ENCODE results near the gene RASSF1. TPM values are rescaled to one million over a fixed set of nuclear protein-coding genes. Genes with fewer than 3 reads are reported as not detected.

Gene RASSF1
- total and polyA plus RNA-seq, 10 of the 15 experiments (the other 5 are each of a cell fraction or from before 2014, with no cell fraction given), result 4.4 to 59.6 (median 37.2) TPM

- no peak for TF ChIP-seq MTA2 (IDR thresholded peaks at IDR 0.05; ENCODE audit: low read depth)
- TF ChIP-seq EED (IDR thresholded peaks at IDR 0.05; ENCODE audit: low read depth), result no peak
- no peak for TF ChIP-seq DPF2 (IDR thresholded peaks at IDR 0.05)
- no peak for TF ChIP-seq ETV6 (conservative IDR thresholded peaks at IDR 0.05 in 1 of 2, IDR thresholded peaks at IDR 0.05 in 1 of 2; ENCODE audit: borderline replicate concordance in 1 of 2, low read depth in 1 of 2)
- TF ChIP-seq NFIC (IDR thresholded peaks at IDR 0.05; ENCODE audit: low read depth, low read length), result no peak
- TF ChIP-seq SUPT20H (IDR thresholded peaks at IDR 0.05; ENCODE audit: borderline replicate concordance, control insufficient read depth, low read depth, low read length), result no peak
- peak; percentile 82 for TF ChIP-seq CBFB (IDR thresholded peaks at IDR 0.05; ENCODE audit: low read depth)
- TF ChIP-seq NFYB (IDR thresholded peaks at IDR 0.05; ENCODE audit: insufficient read depth, low read depth, low read length), result no peak
- TF ChIP-seq ZBTB33 (IDR thresholded peaks at IDR 0.05), result no peak
- TF ChIP-seq RAD51 (IDR thresholded peaks at IDR 0.05), result no peak
- TF ChIP-seq PAX8 (IDR thresholded peaks at IDR 0.05), result no peak
- no peak for TF ChIP-seq SMAD1 (IDR thresholded peaks at IDR 0.05; ENCODE audit: low read depth, partially characterized antibody)
- no peak for TF ChIP-seq KDM1A (IDR thresholded peaks at IDR 0.05; ENCODE audit: borderline replicate concordance)
- TF ChIP-seq SUZ12 (IDR thresholded peaks at IDR 0.05; ENCODE audit: unreplicated experiment), result no peak
- no peak for TF ChIP-seq IKZF2 (IDR thresholded peaks at IDR 0.05)
- TF ChIP-seq ZZZ3 (IDR thresholded peaks at IDR 0.05; ENCODE audit: control insufficient read depth, insufficient read length, low read depth), result no peak
- no peak for TF ChIP-seq ZBED1 (IDR thresholded peaks at IDR 0.05; ENCODE audit: borderline replicate concordance)
- TF ChIP-seq BCLAF1 (IDR thresholded peaks at IDR 0.05), result no peak
- peak; percentile 100 for TF ChIP-seq SIX5 (IDR thresholded peaks at IDR 0.05; ENCODE audit: low read depth, low read length, severe bottlenecking)
- no peak; the same call in 1 of the 2 replicates for TF ChIP-seq STAT1 (conservative IDR thresholded peaks at IDR 0.05)
- no peak; the same call in 1 of the 2 replicates for TF ChIP-seq TAF1 (IDR thresholded peaks at IDR 0.05; ENCODE audit: borderline replicate concordance, low read depth, low read length)
- no peak for TF ChIP-seq BRCA1 (IDR thresholded peaks at IDR 0.05; ENCODE audit: low read depth, low read length)
- TF ChIP-seq ZNF24 (IDR thresholded peaks at IDR 0.05), result no peak
- peak; percentile 14; the same call in 1 of the 2 replicates for TF ChIP-seq E2F4 (IDR thresholded peaks at IDR 0.05; ENCODE audit: low read depth, low read length)
These were observed 18.5 kb upstream of the RASSF1 start, which contains the start of gene TMEM115 (continued) for GRCh38 chr3:50358911-50359759.

All from GM12878 (cell line).